ENCODE data around the gene ENTHD1.
"Not testable (repeated sequence)": the region's sequence is repeated elsewhere in the genome, so short reads cannot be mapped to it uniquely, and the experiment has no call there.

The ENTHD1 gene

DNA sequence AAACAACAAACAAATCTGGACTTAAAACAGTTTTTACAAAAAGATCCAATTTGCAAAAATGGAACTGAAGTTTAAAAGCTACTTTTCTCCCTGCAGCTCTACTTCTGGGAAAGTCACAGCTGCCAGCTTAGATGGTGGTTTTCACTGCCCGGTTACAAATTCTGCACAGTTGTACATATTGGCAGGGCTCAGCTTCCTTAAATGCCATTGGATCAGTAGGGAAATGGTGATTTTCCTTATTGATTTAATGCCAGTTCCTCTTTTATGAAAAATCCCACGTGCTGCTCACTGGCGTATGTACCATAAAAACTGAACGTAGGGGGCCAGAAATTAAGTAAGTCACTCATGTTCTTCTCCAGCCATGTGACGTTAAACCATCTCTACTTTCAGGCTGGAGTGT, 30.1 kb upstream of the ENTHD1 start:
- DNase-seq, result no peak

DNA sequence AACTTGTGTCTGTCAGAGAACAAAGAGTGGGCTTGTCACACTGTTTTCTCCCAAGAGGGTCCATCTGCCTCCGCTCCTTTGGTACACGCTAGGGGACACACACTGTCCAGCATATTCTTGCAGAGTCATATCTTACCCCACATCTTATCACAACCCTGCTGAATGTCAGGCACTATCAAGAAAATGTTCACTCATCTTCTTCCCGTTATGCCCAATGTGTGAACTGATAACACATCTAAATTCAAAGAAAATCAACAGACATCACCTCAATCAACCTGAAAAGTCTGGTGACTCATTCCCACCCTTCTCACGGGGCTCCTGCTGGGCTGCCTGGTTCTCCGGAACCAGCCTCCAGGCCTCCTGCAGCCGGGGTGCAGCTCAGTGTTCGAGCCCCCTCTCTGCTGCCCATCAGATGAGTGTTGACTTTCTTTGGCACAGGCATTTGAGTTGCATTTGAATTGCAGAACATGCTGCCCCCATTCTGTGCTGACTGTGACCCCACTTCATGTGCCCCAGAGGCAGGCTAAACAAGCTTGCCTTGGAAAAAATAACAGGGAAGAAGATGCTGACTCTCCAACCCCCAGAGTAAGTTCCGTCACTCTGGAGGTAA, 26.7 kb upstream of the ENTHD1 start:
- no peak for DNase-seq

GRCh38 chr22:39917776-39918495, 24.4 kb upstream of the ENTHD1 start:
- no peak for DNase-seq

DNA sequence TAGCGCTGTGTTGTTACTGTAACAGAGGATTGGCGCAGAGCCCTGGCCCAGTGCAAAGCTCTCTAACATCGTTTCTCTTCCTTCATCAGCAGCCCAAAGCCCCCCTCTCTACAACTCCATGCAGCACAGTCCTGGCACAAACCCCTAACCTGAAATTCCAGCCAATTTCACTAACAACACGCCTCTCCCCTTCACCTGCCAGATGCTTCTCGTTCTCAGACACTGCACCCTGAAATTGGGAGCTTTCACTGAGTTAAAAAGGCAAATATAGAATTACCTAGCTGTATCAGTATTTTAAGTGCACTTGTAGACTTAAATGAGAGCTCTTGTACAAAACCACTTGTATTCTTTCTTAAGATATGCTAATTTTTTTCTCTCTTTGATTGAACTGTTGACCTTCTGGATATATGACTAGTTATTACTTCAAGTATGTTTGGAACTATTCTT, 23.7 kb upstream of the ENTHD1 start:
- no peak for DNase-seq

DNA sequence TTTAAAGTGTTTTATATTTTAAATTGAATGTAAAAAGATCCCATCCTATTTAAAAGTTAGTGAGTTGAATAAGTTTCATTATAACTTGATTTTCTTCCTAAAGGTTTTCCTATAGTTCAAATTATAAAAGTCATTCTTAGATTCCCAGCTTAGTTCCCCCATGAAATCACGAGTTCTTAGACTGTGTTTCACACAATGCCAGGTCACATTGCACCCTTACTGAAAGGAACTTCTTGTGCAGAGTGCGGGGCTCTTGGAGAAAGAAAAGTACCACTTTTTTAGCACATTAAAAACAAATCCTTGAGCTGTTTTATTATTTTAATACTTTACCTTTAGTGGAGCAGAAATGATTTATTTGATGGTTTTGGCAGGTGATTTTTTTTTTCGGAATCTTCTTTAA, 22.9 kb upstream of the ENTHD1 start:
- no peak for DNase-seq

GRCh38 chr22:39915295-39915726, 21.8 kb upstream of the ENTHD1 start:
- no peak for DNase-seq

- no peak for DNase-seq
Measured at GRCh38 chr22:39914584-39914983, 21.0 kb upstream of the ENTHD1 start.

DNA sequence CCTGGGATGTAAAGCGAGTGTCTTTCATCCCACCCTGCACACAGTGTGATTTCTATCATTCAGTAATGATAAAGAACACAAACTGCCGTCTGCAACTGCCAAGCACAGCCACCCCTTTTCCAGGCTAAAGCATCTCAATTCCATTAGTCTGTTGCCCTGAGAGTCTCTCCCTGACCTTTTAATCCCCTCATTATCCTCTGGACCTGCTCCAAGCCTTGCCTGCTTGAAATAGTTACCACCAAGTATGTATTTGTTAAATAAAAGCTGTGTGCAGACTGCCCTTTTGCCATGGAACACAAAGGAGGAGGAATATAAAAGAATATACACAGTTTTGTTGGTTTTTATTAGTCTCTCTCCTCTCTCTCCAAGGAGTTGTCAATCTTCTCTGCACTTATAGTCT, 20.3 kb upstream of the ENTHD1 start:
- DNase-seq, result no peak

- DNase-seq, result no peak
Measured at GRCh38 chr22:39913321-39913720, 19.8 kb upstream of the ENTHD1 start.

DNA sequence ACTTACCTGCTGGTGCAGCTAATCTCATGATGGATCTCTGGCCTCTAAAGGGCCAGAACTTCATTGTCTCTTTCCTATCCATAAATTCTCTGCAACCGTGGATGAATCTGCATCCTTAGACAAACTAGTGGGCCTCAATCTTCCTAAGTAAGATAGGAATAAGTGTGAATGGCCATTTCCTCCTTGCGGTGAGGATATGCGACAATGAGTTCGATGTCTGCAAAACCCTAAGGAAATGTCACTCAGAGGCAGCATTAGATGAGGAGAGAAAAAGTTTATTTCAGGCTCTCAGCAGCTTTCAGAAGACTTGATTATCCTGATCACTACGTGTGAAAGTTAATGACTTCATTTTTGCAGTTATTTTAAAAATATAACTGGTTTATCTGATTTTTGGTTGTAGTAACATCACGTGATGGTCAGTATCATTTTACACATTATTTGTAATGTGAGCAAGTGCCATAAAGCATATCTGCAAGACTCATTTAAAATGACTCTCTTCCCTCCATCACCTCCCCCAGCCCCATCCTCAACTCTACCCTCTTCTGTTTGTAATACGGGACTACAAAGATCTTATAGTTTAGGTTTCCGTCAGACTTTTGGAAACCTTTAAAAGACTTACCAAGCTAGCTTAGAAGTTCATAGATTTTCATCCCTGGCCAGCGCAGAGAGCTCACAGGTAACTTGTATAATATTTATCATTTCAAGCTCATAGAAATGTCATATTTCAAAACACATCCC, 17.5 kb upstream of the ENTHD1 start:
- DNase-seq, result no peak

GRCh38 chr22:39908737-39909136, 15.2 kb upstream of the ENTHD1 start:
- DNase-seq, result no peak

- DNase-seq, result no peak
Measured at GRCh38 chr22:39908136-39908535, 14.6 kb upstream of the ENTHD1 start.

- DNase-seq, result no peak
Measured at GRCh38 chr22:39907605-39908097, 14.1 kb upstream of the ENTHD1 start.

DNA sequence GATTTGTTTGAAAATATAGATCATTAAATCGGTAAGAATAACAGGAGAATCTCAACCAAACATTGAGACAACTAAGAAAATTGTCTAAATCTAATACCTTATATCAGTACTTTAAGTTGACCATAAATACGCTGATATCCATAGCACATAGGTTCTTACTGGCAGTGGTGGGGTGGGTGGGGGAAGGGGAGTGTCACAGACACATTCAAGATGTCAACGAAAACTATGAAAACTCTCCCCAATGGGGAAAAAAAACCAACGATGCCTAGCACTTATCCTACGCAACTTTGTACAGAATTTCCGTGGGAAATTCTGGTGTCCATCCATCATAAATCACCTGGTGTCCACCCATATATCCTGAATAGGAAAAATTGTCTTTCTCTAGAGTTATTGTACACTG, 13.5 kb upstream of the ENTHD1 start:
- no peak for DNase-seq

- no peak for DNase-seq
Measured at GRCh38 chr22:39906207-39906606, 12.6 kb upstream of the ENTHD1 start.

- no peak for DNase-seq
Measured at GRCh38 chr22:39905687-39906086, 12.1 kb upstream of the ENTHD1 start.

DNA sequence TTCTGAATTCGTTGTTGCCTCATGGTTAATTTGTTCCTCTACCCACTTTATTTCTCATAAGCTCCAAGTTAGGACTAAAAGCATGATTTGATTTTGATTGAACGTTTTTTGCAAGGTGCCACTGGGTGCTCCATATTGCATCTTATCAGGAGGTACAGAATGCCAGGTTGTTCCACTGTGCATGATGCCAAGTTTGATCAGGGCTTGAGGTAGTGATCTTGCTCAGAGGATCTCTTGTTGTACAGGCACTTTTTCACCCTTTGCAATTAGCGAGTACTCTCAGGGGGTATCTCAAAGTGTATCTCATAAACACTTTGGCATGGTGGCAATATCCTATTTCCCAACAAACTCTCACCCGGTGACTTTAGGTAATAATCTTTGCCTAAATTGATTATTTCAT, 11.3 kb upstream of the ENTHD1 start:
- DNase-seq, result no peak

- not testable (repeated sequence) for DNase-seq
Measured at GRCh38 chr22:39904024-39904423, 10.5 kb upstream of the ENTHD1 start.

DNA sequence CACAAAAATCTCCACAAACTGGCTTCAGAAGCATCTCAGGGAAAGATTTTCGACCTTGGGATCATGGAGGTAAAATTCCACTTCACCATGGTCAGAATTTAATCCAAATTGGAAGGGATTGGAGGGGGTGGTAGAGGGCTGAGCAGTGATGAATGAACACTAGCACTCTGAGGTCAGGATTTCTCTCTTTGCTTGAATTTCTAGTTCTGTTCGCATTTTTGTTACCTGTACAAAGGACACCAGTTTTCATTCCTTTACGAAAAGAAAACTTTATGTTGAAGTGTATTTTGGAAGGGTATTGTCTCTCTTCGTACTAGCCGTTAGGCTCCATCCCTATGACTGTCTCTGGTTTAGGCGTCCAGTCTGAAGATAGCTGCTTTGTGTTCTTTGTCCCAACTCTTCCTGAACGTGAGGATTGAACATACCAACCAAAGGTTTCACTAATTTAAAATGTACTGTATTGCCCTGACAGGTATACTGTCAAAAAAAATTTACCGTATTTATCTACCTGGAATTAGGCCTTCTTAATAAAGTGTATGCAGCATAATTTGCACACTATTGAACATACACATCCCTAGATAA, 8.1 kb upstream of the ENTHD1 start:
- DNase-seq, result no peak

- peak; percentile 58 for DNase-seq
Measured at GRCh38 chr22:39900306-39901227, 7.0 kb upstream of the ENTHD1 start, which contains the start of gene GRAP2. TSS of gene GRAP2 (plus strand) at chr22:39901084. CDS start at chr22:39947107, 46,023 bp downstream.

- no peak for DNase-seq
Measured at GRCh38 chr22:39898997-39899396, 5.4 kb upstream of the ENTHD1 start.

- no peak for DNase-seq
Measured at GRCh38 chr22:39897841-39898240, 4.3 kb upstream of the ENTHD1 start.
